ENCODE data around the gene C13orf42.

DNA sequence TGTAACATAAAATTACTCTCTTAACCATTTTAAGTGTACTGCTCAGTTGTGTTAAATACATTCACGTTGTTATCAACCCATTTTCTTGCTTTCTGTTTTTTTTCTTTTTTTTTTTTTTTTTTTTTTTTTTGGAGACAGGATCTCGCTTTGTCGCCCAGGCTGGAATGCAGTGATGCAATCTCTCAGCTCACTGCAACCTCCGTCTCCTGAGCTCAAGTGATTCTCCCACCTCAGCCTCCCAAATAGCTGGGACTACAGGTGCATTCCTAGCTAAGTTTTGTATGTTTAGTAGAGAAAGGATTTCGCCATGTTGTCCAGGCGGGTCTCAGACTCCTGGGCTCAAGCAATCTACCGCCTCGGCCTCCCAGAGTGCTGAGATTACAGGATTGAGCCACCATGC, 42.5 kb upstream of the C13orf42 start:
- no peak for TF ChIP-seq CTCF (IDR thresholded peaks at IDR 0.05)
- TF ChIP-seq POLR2A (IDR thresholded peaks at IDR 0.05), result no peak
